H1 (cell line): ENCODE measurements around the gene ZNF606. TPM values are rescaled to one million over a fixed set of nuclear protein-coding genes. Genes with fewer than 3 reads are reported as not detected.

ENCODE experiments used
- KDM5A ChIP-seq: fragments of 200-600 bp; IDR thresholded peaks from 2 replicates; pipeline ENCODE4 v1.7.1; 2012; ENCODE audit warnings: mild to moderate bottlenecking, low read length, inconsistent platforms, mixed read lengths
- RNF2 ChIP-seq: fragments of 200-900, 300-1000 bp; sonication (generic); IDR thresholded peaks from 2 replicates; pipeline ENCODE4 v1.7.1; 2016; ENCODE audit warnings: borderline replicate concordance, low read depth, mild to moderate bottlenecking, antibody characterized with exemption, low read length; ENCODE audit not compliant: poor library complexity, severe bottlenecking; ENCODE audit errors: missing control alignments
- polyA plus RNA-seq, 7 experiments: library from polyadenylated mRNA; depleted of rRNA in 3 of 7; stranded (reverse) in 5 of 7; unstranded in 2 of 7; fragments of >200 nt in 5 of 7; fragments of 200-250 nt in 2 of 7; gene quantifications; 1 replicate in 5 of 7; 2 replicates in 1 of 7; 4 replicates in 1 of 7; pipeline versions ENCODE4 v1.2.1 to v1.2.3, GENCODE V29; 2011 to 2013; ENCODE audit warnings: missing spikeins in 2 of 7, mixed read lengths in 2 of 7
- total RNA-seq: library from RNA; stranded (reverse); fragmentation: NEBNext Ultra II Directional; extraction: Animal tissue kit (Norgen Biotek cat#: 25700); gene quantifications from 2 replicates; pipeline ENCODE4 v1.2.1, GENCODE V29; 2021

Gene ZNF606
- total and polyA plus RNA-seq, 2 of the 8 experiments (the other 6 are each of a cell fraction or from before 2014, with no cell fraction given), result 5.2 to 19.3 TPM

DNA sequence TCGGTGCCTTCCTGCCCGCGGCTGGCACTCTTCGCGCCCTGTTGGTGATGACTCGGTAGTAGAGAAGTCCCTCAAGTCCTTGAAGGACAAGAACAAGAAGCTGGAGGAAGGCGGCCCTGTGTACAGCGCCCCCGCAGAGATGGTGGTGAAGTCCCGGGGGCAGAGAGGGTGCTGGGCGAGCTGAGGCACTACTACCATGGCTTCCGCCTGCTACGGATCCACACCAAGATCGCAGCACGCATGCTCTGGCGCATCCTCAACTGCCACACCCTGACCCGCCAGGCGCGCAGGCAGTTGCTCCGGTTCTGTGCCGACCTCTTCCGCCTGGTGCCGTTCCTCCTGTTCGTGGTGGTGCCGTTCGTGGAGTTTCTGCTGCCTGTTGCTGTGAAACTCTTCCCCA, 42.3 kb upstream of the ZNF606 start (continued):
- no peak for TF ChIP-seq KDM5A
- no peak for TF ChIP-seq RNF2
- TF ChIP-seq, all 59 proteins: peak for 0
